RWPE1 (cell line): ENCODE data around the gene ANKRD11.
"Not testable (repeated sequence)": the region's sequence is repeated elsewhere in the genome, so short reads cannot be mapped to it uniquely, and the experiment has no call there.

Source experiments
- CTCF ChIA-PET: fragments of 350-600 bp; sonication (Branson Sonifier 250); formaldehyde crosslinking; extraction: SDS; loops from one replicate; lab custom pipeline; 2021; lab: Yijun Ruan, JAX
- POLR2A ChIA-PET: fragments of 400-600 bp; formaldehyde crosslinking; extraction: SDS; loops from one replicate; lab custom pipeline; 2020; ENCODE audit warnings: antibody characterized with exemption; ENCODE audit not compliant: low non-redundant PET; lab: Yijun Ruan, JAX
- DNase-seq: peaks from one replicate; pipeline ENCODE4 v3.0.0; 2012; ENCODE audit warnings: low spot score
- H3K27ac ChIP-seq: fragments of 450-650 bp; 2 replicates; pipeline ENCODE4 v1.5.1; 2017
- TF ChIP-seq, protein P1 (sequence below): fragments of 450-650 bp; conservative IDR thresholded peaks from 2 replicates; pipeline ENCODE4 v1.5.1; 2017; ENCODE audit warnings: low read depth, mild to moderate bottlenecking

ANKRD11 gene

DNA sequence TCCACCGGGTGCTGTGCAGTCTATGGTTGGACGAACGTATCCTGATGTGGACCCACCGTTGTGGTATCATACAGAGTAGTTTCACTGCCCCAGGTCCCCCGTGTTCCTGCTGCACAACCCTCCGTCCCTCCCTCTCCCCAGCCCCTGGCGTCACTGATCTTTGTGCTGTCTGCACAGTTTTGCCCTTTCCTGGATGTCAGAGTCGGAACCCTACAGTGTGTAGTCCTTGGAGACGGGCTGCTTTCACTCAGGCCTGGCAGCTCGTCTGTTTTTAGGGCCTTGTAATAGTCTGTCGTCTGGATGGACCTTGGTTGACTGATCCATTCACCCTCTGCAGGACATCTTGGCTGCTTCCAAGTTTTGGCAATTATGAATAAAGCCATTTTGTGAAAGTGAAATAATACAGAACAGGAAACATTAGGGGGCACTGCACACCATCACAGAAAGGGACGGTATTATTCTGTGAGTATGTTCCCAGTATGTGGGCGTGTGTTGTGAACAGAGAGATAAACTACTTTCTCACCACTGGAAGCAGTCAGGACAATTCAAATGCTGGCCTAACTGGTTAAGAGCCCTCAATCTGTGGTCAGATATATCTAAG, 156.9 kb downstream of the ANKRD11 start:
- TF ChIP-seq, protein P1, sequence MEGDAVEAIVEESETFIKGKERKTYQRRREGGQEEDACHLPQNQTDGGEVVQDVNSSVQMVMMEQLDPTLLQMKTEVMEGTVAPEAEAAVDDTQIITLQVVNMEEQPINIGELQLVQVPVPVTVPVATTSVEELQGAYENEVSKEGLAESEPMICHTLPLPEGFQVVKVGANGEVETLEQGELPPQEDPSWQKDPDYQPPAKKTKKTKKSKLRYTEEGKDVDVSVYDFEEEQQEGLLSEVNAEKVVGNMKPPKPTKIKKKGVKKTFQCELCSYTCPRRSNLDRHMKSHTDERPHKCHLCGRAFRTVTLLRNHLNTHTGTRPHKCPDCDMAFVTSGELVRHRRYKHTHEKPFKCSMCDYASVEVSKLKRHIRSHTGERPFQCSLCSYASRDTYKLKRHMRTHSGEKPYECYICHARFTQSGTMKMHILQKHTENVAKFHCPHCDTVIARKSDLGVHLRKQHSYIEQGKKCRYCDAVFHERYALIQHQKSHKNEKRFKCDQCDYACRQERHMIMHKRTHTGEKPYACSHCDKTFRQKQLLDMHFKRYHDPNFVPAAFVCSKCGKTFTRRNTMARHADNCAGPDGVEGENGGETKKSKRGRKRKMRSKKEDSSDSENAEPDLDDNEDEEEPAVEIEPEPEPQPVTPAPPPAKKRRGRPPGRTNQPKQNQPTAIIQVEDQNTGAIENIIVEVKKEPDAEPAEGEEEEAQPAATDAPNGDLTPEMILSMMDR, result peak; percentile 47
- peak; percentile 50 for DNase-seq
- POLR2A ChIA-PET, result not testable (repeated sequence)
- H3K27ac ChIP-seq, result peak overlapping the region; percentile 53
- CTCF ChIA-PET, result interaction anchor here (0.7 kb wide), 1 partner anchor 50 kb away, joined by 4 read pairs; no protein-coding TSS in a partner anchor

DNA sequence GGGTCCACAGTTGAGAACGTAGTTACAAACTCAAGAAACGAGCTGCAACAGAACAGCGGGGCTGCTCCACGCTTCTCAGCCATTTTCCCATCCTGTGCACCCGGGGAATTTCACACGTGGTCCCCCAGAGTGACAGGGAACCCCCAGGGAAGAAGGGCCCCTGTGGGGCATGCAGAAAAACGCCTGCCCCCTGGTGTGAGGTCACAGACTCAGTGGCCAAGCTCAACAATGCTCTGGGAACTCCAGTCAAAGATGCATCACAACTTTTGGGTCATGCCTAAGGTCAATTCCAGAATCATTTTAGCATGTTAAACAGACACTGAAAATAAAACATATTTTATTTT, 157.5 kb downstream of the ANKRD11 start:
- no peak for DNase-seq
- TF ChIP-seq, protein P1, result no peak
- POLR2A ChIA-PET, result no interaction called here
- peak overlapping the region; percentile 53 for H3K27ac ChIP-seq
- CTCF ChIA-PET, result interaction anchor here (0.7 kb wide), 1 partner anchor 50 kb away, joined by 4 read pairs; no protein-coding TSS in a partner anchor

DNA sequence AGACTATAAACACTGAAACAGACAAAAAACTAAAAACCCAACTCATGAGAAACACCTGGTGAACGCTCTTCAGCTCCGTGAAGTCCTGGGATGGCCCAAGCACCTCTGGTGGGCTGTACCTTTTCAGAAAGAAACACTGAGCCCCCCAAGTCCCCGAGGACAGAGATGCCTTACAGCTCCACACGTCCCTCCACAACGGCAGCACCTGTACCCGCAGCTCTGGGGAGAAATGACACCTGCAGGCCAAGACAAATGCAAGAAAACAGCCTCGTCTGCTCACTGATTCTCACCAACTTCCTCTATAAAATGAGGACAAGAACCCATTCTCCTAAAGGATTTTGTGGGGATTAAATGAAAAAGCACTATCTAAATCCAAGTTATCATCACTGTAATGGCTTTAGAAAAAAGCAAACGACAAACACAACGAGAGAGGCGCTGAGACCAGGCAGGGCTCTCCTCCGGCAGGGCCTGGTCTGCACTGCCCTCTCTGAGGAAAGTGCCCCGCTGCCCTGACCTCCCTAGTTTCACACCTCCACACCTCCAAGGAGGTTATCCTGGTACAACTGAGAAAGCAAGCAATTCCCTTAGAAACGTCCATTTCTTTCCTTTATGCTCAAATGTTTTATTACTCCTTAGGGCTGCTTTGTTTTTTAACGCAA, 158.0 kb downstream of the ANKRD11 start:
- peak overlapping the region; percentile 53 for H3K27ac ChIP-seq
- ChIA-PET POLR2A (no interaction called here), CTCF (no interaction called here)
- TF ChIP-seq, protein P1, result no peak
- no peak for DNase-seq

DNA sequence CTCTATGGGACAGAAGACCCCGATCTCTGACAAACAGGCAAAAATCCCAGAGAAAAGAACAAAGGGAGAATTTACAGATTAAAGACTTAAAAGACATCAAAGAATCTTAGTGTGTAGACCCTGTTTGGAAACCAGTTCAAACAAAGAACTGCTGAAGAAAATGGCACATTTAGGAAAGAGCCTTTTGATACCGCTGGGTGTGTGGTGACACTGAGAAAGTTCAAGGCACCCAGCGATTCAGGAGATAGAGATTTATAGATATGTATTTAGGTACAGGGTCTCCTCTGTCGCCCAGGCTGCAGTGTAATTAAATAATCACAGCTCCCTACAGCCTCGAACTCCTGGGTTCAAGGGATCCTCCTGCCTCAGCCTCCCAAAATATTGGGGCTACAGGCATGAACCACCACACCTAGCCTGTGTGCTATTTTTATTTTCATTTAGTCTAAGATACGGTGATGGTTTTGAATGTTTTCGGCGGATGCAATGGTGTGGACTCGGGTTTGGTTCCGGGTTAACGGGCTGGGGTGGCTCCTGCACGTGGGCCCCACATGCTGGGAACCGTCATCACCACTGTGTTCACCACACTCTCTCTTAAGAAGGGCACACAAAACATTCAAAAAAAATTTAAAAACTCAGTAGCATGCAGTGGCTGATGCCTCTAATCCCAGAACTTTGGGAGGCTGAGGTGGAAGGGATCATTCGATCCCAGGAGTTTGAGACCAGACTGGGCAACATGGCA, 158.8 kb downstream of the ANKRD11 start:
- ChIA-PET CTCF (no interaction called here), POLR2A (no interaction called here)
- TF ChIP-seq, protein P1, result no peak
- H3K27ac ChIP-seq, result peak overlapping the region; percentile 82
- DNase-seq, result no peak

DNA sequence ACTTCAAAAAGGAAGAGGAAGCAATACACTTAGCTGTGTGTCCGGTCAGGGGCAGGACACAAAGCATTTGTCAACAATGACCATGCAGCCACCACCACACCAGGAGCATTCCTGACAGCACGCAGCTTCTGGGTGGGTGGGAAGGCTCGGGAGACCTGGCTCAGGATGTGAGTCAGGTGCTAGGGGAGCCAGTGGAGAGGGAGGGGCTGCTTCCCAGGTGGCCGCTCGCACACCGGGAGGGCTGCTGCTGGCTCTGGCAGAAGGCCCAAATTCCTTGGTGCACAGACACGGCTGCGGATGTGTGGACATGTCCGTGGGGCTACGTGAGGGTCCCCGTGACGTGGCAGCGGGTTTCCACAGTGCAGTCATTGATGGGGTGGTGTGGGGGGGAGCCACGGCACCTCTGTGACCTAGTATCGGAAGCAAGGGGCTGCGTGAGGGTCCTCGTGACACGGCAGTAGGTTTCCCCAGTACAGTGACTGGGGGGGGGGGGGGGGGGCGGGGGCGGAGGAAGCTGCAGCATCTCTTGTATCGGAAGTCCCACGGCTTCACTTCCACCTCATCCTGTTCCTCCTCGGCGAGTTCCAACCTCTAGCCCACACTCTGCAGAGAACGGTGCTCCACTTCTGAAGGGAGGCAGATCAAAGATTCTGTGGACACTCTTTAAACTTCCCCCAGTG, 160.0 kb downstream of the ANKRD11 start:
- peak overlapping the region; percentile 82 for H3K27ac ChIP-seq
- ChIA-PET POLR2A (interaction anchor here (0.6 kb wide), 1 partner anchor 11 kb away, joined by 4 read pairs; no protein-coding TSS in a partner anchor), CTCF (no interaction called here)
- peak; percentile 90 for DNase-seq
- TF ChIP-seq, protein P1, result no peak

DNA sequence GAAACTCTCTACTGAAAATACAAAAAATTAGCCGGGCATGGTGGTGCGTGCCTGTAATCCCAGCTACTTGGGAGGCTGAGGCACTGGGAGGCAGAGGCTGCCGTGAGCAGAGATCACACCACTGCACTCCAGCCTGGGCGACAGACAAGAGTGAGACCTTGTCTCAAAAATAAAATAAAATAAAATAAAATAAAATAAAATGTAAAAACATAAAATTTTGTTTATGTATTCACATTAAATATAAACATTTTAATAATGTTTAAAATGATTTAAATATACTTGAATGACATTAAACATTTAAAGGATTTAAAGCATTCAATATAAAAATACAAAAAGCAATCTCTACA, 160.6 kb downstream of the ANKRD11 start:
- POLR2A ChIA-PET, result interaction anchor here (0.6 kb wide), 1 partner anchor 12 kb away, joined by 4 read pairs; no protein-coding TSS in a partner anchor
- peak overlapping the region; percentile 82 for H3K27ac ChIP-seq
- DNase-seq, CTCF ChIA-PET: not testable (repeated sequence)

DNA sequence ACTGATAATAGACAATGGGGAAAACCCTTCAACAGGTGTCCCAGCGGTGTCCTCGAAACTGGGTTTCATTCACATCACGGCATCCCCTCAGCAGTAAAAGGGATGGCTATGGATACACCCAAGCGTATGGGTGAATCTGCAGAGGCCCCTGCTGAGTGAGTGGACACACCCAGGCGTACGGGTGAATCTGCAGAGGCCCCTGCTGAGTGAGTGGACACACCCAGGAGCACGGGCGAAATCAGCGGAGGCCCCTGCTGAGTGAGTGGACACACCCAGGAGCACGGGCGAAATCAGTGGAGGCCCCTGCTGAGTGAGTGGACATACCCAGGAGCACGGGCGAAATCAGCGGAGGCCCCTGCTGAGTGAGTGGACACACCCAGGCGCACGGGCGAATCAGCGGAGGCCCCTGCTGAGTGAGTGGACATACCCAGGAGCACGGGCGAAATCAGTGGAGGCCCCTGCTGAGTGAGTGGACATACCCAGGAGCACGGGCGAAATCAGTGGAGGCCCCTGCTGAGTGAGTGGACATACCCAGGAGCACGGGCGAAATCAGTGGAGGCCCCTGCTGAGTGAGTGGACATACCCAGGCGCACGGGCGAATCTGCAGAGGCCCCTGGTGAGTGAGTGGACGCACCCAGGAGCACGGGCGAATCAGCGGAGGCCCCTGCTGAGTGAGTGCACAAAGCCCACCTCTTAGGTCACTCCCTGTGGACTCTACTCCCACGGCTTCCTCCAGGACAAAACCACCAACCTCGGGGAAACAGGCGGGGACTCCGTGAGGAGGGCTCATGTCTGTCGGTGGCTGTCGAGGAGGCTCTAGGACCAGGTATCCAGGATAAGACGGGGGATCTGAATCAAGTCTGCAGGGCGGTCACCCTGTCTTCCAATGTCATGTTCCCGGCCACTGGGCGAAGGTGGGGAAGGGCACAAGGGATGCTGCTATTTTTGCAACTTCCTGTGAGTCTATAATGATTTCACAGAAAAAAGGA, 161.7 kb downstream of the ANKRD11 start:
- POLR2A ChIA-PET, DNase-seq: not testable (repeated sequence)
- CTCF ChIA-PET, result interaction anchor here (0.6 kb wide), 1 partner anchor 754 kb away, joined by 3 read pairs; no protein-coding TSS in a partner anchor
- peak overlapping the region; percentile 82 for H3K27ac ChIP-seq
